NB4 (cell line): ENCODE data around the gene SLC16A8.

Experiments
- CTCF ChIP-seq: IDR thresholded peaks from one replicate; pipeline ENCODE4 v1.5.1; 2012; ENCODE audit warnings: low read depth, low read length
- MAX ChIP-seq: IDR thresholded peaks from 2 replicates; pipeline ENCODE4 v1.6.1; 2011; ENCODE audit warnings: low read depth, low read length
- MYC ChIP-seq: IDR thresholded peaks from 2 replicates; pipeline ENCODE4 v1.6.1; 2011; ENCODE audit warnings: low read depth, low read length
- POLR2A ChIP-seq: IDR thresholded peaks from 2 replicates; pipeline ENCODE4 v1.6.1; 2011; ENCODE audit warnings: mild to moderate bottlenecking; ENCODE audit not compliant: insufficient read length; ENCODE audit errors: extremely low read depth

- TF ChIP-seq CTCF, result no peak
- TF ChIP-seq POLR2A, result no peak
- no peak for TF ChIP-seq MYC
- no peak for TF ChIP-seq MAX
These were observed 4.2 kb downstream of the SLC16A8 start for GRCh38 chr22:38079804-38080203.
